AG09319 (cell line): ENCODE measurements around the gene DLGAP3.

Experiments
- DNase-seq: peaks from one replicate; pipeline ENCODE4 v3.0.0-alpha.2; 2010; ENCODE audit warnings: low read depth; ENCODE audit errors: extremely low read depth
- CTCF ChIP-seq: IDR thresholded peaks from 2 replicates; pipeline ENCODE4 v1.5.1; 2011; ENCODE audit warnings: low read depth, mild to moderate bottlenecking, inconsistent platforms, low read length, moderate library complexity

DLGAP3 gene

GRCh38 chr1:34907487-34908090 lies 21.9 kb downstream of the DLGAP3 start:
- DNase-seq: no peak
- TF ChIP-seq CTCF: no peak

GRCh38 chr1:34906756-34907155 lies 22.7 kb downstream of the DLGAP3 start:
- TF ChIP-seq CTCF: no peak
- no peak for DNase-seq

- DNase-seq: no peak
- no peak for TF ChIP-seq CTCF
Observed at GRCh38 chr1:34906222-34906621, 23.2 kb downstream of the DLGAP3 start.

GRCh38 chr1:34905098-34905459 lies 24.4 kb downstream of the DLGAP3 start:
- TF ChIP-seq CTCF: no peak
- DNase-seq: no peak

GRCh38 chr1:34904236-34905097 lies 25.0 kb downstream of the DLGAP3 start:
- no peak for DNase-seq
- no peak for TF ChIP-seq CTCF

- no peak for DNase-seq
- no peak for TF ChIP-seq CTCF
Observed at GRCh38 chr1:34901919-34902318, 27.5 kb downstream of the DLGAP3 start.

GRCh38 chr1:34900775-34901502 lies 28.5 kb downstream of the DLGAP3 start:
- DNase-seq: no peak
- no peak for TF ChIP-seq CTCF
